ENCODE results near the gene SMTNL1. TPM values are rescaled to one million over a fixed set of nuclear protein-coding genes. Genes with fewer than 3 reads are reported as not detected.
A peak's percentile ranks its signal among the peaks of the same experiment; 100 is the strongest.

The SMTNL1 gene
- polyA plus RNA-seq, 3 donors: 0.28 to 0.59 (median 0.45) TPM

DNA sequence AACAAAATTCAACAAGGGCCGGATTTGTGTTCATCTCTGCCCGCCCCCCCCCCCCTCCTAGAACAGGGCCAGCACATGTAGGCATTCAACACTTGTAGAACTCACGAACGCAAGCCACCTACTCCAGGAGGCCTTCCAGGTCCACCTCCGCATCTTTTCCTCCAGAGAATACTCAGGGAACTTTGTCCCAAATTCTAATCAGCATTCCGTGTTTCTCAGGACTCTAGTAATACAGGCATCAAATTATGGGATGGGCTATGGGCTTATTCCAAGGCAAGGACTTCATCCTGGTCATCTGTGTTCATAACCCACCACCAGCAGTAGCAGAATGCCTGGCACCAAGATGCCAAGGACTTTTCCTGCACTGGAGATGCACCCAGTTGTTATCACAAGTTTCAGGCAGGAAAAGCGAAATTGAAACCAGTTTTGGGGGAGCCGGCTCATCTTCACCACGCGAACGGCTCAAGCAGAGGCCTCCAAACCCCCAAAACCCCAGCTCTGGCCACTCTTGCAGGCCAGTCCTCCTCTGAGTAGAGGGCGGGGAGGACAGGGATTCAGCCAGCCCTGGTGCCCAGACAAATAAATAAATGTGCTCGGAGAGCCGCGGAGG, 29.6 kb downstream of the SMTNL1 start:
- peak in 3 of 11 donors; percentile 11 to 14 (median 12) for DNase-seq (ENCODE audit: extremely low read depth in 1 of 11, low read depth in 9 of 11, low spot score in 4 of 11)

DNA sequence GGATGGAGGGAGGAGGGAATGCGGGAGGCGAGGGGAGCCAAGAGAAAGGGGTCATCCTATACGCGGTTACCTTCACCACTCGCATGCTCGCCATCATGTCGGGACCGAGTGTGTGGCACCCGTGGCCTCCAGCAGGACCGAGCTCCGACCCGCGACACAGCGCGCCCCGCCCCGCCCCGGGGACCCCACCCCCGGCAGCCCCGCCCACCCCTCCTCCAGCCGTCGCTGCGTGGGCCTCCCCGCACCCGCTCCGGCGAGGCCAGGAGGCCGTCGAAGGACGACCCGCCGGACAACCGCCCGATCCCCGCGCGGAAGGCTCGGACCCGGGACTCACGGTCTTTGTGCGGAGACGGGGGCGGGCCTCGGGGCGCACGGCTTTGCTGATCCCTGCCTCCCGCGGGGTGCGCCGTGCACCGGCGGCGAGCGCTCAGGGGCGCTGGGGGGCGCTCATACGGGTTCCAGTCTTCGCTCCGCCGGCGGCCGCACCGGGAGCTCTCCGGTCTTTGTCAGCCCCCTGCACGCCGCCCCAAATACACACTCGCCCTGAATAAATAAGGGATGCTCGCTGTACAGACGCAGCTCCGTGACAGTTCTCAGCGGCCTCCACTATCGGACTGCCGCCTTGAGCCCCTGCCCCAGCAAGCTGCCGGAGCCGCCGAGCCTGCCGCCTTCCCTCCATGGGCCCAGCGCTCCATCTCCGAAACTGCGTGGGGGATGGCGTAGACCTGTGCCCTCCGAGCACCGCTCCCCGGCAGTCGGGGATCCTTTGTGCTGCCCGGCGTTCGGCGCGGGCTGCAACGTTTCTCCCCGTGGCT, 30.3 kb downstream of the SMTNL1 start, which contains the start of gene UBE2L6:
TSS of gene UBE2L6 (minus strand) at position 158 of the 815 bp plus-strand sequence. CDS start at position 97, 61 bp downstream.
- peak in 7 of 11 donors; percentile 27 to 51 (median 35) for DNase-seq (ENCODE audit: extremely low read depth in 1 of 11, low read depth in 9 of 11, low spot score in 4 of 11)

DNA sequence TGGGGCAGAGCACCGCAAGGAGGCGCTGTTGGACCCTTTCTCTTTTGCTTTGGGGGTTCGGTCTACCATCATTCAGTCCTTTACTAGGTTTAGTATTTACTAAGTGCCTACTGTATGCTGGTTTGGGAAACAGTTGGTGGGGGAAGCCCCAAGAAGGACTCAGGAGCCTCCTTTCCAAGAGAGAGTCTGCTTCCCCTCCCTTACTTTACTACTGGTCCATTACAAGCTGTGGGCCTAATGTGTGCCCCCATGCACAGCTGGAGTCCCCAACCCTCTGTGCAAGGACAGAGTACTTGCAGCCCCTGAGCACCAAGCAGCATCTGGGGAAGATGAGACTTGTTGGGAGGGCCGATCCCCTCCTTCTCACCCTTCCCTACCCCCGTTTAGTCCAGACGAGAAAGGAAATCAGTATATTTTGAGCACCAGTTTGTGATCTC, 31.0 kb downstream of the SMTNL1 start:
- peak in 10 of 11 donors; percentile 54 to 85 (median 76) for DNase-seq (ENCODE audit: extremely low read depth in 1 of 11, low read depth in 9 of 11, low spot score in 4 of 11)

DNA sequence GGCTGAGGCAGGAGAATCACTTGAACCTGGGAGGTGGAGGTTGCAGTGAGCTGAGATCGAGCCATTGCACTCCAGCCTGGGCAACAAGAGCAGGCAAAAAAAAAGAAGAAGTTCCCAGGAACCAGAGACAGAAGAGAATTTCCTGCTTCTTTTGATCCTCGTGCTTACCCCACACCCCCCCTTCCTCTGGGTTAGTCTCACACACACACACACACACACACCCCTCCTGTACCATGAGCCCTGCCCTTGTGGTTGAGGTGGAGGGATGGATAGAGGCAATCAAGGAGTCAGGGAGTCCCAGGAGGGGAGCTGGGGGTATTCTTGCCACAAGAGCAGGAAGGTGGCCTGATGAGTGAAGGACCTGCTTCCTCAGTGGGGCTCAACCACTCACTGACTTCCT, 34.2 kb downstream of the SMTNL1 start:
- DNase-seq (ENCODE audit: extremely low read depth in 1 of 11, low read depth in 9 of 11, low spot score in 4 of 11): no peak

DNA sequence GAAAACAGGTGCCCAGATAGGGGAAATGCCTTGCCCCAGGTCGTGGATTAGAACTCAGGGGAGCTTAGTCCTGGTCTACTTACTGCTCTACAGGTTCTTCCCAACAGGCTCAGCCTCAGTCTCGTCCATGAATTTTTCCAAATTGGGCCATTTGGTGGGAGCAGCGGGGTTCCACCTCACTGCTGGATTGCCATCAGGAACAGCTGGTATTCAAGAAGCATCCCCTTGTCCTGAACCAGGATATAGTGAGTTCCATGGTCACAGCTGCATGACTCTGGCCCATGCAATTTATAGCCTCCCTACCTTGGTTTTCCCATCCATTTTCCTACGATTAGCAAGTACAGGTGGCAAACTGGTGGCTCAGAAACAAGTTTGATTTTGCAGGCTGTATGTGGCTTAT, 36.7 kb downstream of the SMTNL1 start:
- no peak for DNase-seq (ENCODE audit: extremely low read depth in 1 of 11, low read depth in 9 of 11, low spot score in 4 of 11)

DNA sequence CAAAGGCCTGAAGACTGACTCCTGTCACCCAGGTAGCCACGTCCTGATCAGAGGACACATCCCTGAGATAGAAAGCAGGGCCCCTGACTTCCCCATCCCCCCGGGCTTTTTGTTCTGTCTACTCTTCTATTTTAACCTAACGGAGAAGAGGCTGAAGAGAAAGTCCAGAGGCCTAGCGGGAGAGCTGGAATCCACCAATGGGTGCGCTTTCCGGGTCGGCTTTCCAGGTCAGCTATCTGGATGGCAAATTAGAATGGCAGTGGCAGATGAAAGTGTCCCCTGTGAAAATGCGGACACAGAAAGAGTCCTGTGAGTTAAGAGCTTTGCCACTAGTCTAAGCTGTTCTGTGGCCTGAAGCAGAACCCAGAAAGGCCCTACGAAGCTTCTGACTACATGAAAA, 46.9 kb downstream of the SMTNL1 start:
- DNase-seq (ENCODE audit: extremely low read depth in 1 of 11, low read depth in 9 of 11, low spot score in 4 of 11): no peak

DNA sequence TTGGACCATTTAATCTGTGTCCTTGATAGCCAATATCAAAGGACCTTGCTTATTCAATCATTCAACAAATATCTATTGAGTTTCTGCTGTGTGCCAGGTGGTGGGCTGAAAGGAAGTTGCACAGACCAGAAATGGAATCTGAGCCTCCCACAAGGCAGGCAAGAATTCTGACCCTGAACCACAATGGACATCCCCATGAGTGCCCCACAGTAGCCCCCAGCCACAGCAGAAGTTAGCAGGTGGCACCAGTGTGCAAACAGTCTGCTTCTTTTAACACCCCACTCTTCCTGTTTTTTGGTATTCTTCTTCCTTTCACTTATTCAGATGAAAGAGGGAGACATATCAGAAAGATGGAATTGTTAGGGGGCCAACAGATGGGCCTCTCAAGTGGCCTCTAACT, 47.9 kb downstream of the SMTNL1 start:
- DNase-seq (ENCODE audit: extremely low read depth in 1 of 11, low read depth in 9 of 11, low spot score in 4 of 11): no peak

DNA sequence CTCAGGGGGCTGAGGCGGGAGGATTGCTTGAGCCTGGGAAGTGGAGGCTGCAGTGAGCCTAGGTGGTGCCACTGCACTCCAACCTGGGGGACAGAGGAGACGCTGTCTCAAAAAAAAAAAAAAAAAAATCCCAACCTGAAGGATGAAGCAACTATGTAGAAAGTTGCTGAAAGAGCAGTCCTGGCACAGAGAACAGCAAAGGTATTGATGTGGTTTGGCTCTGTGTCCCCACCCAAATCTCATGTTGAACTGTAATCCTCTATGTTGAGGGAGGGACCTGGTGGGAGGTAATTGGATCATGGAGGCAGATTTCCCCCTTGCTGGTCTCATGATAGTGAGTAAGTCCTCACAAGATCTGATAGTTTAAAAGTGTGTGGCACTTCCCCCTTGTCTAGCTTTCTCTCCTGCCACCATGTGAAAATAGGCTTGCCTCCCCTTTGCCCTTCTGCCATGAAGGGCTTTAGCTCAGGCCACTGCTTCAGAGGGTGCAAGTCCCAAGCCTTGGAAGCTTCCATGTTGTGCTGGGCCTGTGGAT, 49.4 kb downstream of the SMTNL1 start:
- DNase-seq (ENCODE audit: extremely low read depth in 1 of 11, low read depth in 9 of 11, low spot score in 4 of 11): no peak

DNA sequence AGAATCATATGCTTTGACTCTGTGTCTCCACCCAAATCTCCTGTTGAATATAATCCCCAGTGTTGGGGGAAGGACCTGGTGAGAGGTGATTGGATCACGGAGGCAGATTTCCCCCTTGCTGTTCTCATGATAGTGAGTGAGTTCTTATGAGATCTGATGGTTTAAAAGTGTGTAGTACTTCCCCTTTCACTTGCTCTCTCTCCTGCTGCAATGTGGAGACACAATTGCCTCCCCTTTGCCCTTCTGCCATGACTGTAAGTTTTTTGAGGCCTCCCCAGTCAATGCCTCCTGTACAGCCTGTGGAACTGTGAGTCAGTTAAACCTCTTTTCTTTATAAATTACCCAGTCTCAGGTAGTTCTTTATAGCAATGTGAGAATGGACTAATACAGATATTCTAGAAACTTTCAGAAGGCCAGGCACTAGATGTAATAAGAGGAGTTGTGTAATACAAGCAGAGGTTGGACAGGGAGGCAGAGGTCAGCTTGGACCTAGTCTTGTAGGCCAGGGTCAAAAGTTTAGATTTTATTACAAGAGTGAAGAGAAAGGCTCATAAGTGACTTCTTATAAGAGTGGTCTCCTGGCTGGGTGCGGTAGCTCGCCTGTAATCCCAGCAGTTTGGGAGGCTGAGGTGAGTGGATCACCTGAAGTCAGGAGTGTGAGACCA, 50.8 kb downstream of the SMTNL1 start:
- DNase-seq (ENCODE audit: extremely low read depth in 1 of 11, low read depth in 9 of 11, low spot score in 4 of 11): no peak

DNA sequence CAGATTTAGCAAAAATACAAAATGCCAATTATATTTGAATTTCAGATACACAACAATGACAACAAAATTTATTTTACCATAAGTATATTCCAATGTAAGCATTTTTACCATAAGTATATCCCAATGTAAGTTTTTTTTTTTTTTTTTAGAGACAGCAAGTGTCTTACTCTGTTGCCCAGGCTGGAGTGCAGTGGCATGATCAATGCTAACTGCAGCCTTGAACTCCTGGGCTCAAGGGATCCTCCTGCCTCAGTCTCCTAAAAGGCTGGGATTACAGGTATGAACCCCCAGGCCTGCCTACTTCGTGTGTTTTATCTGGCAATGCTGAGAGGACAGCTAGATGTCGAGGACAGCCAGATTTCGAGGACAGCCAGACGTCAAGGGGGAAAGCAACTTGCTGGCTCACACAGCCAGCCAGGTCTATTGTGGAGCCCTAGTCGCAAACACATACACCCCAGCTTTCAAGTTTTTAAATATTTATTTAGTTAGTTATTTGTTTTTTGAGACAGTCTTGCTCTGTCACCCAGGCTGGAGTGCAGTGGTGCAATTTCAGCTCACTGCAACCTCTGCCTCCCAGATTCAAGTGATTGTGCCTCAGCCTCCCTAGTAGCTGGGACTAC, 59.0 kb downstream of the SMTNL1 start:
- DNase-seq (ENCODE audit: extremely low read depth in 1 of 11, low read depth in 9 of 11, low spot score in 4 of 11): no peak

DNA sequence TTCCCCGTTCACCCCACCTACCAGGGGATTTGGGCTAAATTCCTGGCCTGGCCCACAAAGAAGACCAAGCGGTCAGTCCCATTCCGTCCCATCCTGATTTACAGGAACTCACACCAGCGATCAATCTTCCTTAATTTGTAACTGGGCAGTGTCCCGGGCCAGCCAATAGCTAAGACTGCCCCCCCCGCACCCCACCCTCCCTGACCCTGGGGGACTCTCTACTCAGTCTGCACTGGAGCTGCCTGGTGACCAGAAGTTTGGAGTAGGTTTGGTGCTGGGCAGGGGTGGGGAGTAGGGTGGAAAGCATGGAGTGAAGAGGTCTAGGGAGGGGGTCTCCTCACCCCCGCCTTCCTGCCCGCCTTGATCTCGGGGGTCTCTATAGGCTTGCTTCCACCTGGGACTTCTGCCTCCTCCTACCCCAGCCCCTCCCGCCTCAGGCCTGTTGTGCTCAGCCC, 60.1 kb downstream of the SMTNL1 start, which contains the start of gene SERPING1:
TSS of gene SERPING1 (plus strand) at position 225 of the 455 bp plus-strand sequence. CDS start 586 bp downstream, outside the sequence.
- peak in 8 of 11 donors; percentile 25 to 57 (median 41) for DNase-seq (ENCODE audit: extremely low read depth in 1 of 11, low read depth in 9 of 11, low spot score in 4 of 11)

DNA sequence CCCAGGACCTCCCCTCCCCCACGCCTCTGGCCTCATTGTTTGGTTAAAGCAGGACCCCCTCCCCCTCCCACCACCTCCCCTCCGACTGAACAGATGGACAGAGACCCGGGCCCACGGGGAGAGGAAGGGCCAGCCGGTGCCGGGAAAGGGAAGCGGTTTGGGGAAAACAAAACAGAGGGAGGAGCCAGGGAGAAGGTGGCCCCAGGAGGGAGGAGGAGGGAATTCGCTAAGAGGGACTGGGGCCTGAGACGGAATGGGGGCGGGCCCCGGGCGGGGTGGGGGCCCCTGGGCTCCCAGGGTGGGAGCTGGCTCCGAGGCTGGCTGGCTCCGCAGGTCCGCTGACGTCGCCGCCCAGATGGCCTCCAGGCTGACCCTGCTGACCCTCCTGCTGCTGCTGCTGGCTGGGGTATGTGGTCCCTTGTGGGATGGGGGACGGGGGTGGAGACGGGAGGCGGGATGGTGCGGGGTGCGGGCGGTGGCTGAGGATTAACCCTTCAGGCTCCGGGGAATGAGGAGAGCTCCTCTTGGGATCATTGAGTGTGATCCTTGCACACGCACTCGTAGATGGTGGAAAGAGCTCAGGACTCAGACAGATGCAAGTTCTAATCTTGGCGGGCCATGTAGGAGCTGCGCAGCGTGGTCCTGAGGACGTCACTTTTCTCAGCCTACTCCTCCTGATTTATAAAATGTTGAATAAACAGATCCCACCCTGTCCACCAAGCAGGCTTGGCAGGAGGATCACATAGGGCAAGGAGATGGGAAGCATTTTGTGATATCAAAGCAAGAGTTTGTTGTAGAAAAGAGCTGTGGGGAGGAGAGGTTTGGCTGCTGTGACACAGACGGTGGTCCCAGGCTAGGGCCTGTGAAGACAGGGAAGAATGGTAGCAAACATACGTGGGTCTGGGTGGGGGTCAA, 60.8 kb downstream of the SMTNL1 start:
- peak in 10 of 11 donors; percentile 50 to 83 (median 73) for DNase-seq (ENCODE audit: extremely low read depth in 1 of 11, low read depth in 9 of 11, low spot score in 4 of 11)

DNA sequence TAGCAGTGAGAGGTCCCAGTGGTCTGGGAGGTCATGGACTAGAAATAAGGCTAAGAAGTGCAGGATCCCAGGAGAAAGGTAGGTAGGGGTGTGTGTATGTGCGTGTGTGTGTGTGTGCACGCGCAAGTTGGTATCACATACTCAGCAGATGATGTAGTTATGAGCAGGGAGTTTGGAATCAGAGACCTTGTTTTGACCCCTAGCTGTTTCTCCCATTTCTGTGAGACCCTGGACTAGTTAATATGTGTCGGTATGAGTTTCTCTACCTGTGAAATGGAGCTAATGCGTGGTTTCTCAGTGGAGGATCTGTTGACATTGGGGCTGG, 61.4 kb downstream of the SMTNL1 start:
- peak in 1 of 11 donors; percentile 10 for DNase-seq (ENCODE audit: extremely low read depth in 1 of 11, low read depth in 9 of 11, low spot score in 4 of 11)

DNA sequence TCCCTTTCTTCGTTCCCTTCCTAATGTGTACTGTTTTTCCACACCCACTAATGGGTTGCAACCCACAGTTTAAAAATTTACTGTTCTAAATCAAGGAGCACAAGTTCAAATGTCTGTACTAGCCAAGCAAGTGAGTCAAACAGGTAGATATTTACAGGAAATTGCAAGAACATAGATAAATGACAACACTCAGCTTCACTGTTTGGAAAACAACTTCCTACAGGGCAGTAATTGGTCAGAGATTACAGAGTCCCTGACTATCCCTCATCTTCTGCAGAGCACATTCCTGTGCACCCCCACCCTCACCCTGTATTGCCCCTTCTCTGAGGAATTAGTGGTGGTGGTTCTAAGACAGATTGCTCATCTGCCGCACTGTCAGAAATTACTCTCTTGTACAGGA, 62.0 kb downstream of the SMTNL1 start:
- no peak for DNase-seq (ENCODE audit: extremely low read depth in 1 of 11, low read depth in 9 of 11, low spot score in 4 of 11)

Measured in renal cortex interstitium (tissue), 11 donors.